Type B pancreatic cell (in vitro differentiated cells): ENCODE measurements around the gene SHQ1. TPM values are rescaled to one million over a fixed set of nuclear protein-coding genes. Genes with fewer than 3 reads are reported as not detected.

ENCODE experiments used
- DNase-seq: peaks from one replicate; pipeline ENCODE4 v3.0.0; 2021; ENCODE audit warnings: mixed read lengths; ENCODE audit not compliant: unreplicated experiment; ENCODE audit errors: extremely low spot score
- H3K27ac Mint-ChIP-seq: 2 replicates; pipeline ENCODE4 v1.8.0; 2021; ENCODE audit warnings: mild to moderate bottlenecking, mixed read lengths
- H3K27me3 Mint-ChIP-seq: 2 replicates; pipeline ENCODE4 v1.8.0; 2021; ENCODE audit warnings: mixed read lengths
- H3K36me3 Mint-ChIP-seq: 2 replicates; pipeline ENCODE4 v1.8.0; 2021; ENCODE audit warnings: mixed read lengths
- H3K4me1 Mint-ChIP-seq: one replicate; pipeline ENCODE4 v1.8.0; 2021; ENCODE audit warnings: mixed read lengths; ENCODE audit not compliant: unreplicated experiment
- H3K4me3 Mint-ChIP-seq: 2 replicates; pipeline ENCODE4 v1.8.0; 2021; ENCODE audit warnings: mild to moderate bottlenecking, mixed read lengths
- H3K9me3 Mint-ChIP-seq: 2 replicates; pipeline ENCODE4 v1.8.0; 2021; ENCODE audit warnings: mixed read lengths
- CTCF ChIP-seq: fragments of 200-600 bp; sonication (generic); conservative IDR thresholded peaks from 2 replicates; pipeline ENCODE4 v1.5.0; 2021; ENCODE audit warnings: antibody characterized with exemption, mild to moderate bottlenecking
- total RNA-seq: library from RNA; stranded (reverse); gene quantifications from 2 replicates; pipeline ENCODE4 v1.2.1, GENCODE V29; 2021; ENCODE audit warnings: low replicate concordance

SHQ1 gene
- total RNA-seq, 1 donor from 2014 or later = 22.9 TPM

- Mint-ChIP-seq H3K4me3 (no peak overlapping the region), H3K27ac (no peak overlapping the region), H3K36me3 (peaks cover 1% of the 10 kb centered on the region), H3K9me3 (no peaks in the 10 kb centered on the region), H3K4me1 (peaks cover 21% of the 10 kb centered on the region), H3K27me3 (no peaks in the 10 kb centered on the region)
- no peak for TF ChIP-seq CTCF
- DNase-seq = no peak
Measured at GRCh38 chr3:72702390-72702789, 145.9 kb downstream of the SHQ1 start.

- no peak for DNase-seq
- Mint-ChIP-seq H3K4me3 (no peak overlapping the region), H3K4me1 (peaks cover 27% of the 10 kb centered on the region), H3K27ac (no peak overlapping the region), H3K36me3 (no peaks in the 10 kb centered on the region), H3K27me3 (no peaks in the 10 kb centered on the region), H3K9me3 (no peaks in the 10 kb centered on the region)
- no peak for TF ChIP-seq CTCF
Measured at GRCh38 chr3:72700106-72700505, 148.1 kb downstream of the SHQ1 start.

GRCh38 chr3:72699631-72700030 lies 148.6 kb downstream of the SHQ1 start:
- Mint-ChIP-seq H3K36me3 (no peaks in the 10 kb centered on the region), H3K27ac (no peak overlapping the region), H3K4me3 (no peak overlapping the region), H3K9me3 (no peaks in the 10 kb centered on the region), H3K4me1 (peaks cover 27% of the 10 kb centered on the region), H3K27me3 (no peaks in the 10 kb centered on the region)
- DNase-seq = no peak
- no peak for TF ChIP-seq CTCF

Other genes starting within 250 kb of the SHQ1 start
- 6.3 and 25.8 TPM in 2 replicates for gene GXYLT2, start 39.6 kb upstream of the SHQ1 start, total RNA-seq
- gene PPP4R2, start 148.4 kb upstream of the SHQ1 start, total RNA-seq = 86.5 and 100 TPM in 2 replicates
- 6.3 and 6.4 TPM in 2 replicates for gene EBLN2, start 213.2 kb upstream of the SHQ1 start, total RNA-seq